GM06990 (cell line): ENCODE measurements around the gene SCARB2.

Experiments used
- DNase-seq: peaks from one replicate; pipeline ENCODE4 v3.0.0-alpha.2; 2011; ENCODE audit not compliant: insufficient read length; ENCODE audit errors: extremely low read depth
- H3K27me3 ChIP-seq: replicated peaks from 2 replicates; pipeline ENCODE4 v1.6.0; 2011; ENCODE audit warnings: low read length; ENCODE audit not compliant: control insufficient read depth, insufficient read depth
- H3K36me3 ChIP-seq: 2 replicates; pipeline ENCODE4 v1.5.1; 2011; ENCODE audit warnings: low read length; ENCODE audit not compliant: control insufficient read depth, insufficient read depth
- H3K4me3 ChIP-seq: replicated peaks from 2 replicates; pipeline ENCODE4 v1.5.1; 2011; ENCODE audit warnings: low read depth, mild to moderate bottlenecking, control low read depth, low read length
- TF ChIP-seq, protein P1 (sequence below): IDR thresholded peaks from 2 replicates; pipeline ENCODE4 v1.5.1; 2011; ENCODE audit warnings: low read length, control low read depth, mild to moderate bottlenecking, inconsistent platforms; ENCODE audit not compliant: insufficient read depth, poor library complexity, severe bottlenecking

Gene SCARB2

DNA sequence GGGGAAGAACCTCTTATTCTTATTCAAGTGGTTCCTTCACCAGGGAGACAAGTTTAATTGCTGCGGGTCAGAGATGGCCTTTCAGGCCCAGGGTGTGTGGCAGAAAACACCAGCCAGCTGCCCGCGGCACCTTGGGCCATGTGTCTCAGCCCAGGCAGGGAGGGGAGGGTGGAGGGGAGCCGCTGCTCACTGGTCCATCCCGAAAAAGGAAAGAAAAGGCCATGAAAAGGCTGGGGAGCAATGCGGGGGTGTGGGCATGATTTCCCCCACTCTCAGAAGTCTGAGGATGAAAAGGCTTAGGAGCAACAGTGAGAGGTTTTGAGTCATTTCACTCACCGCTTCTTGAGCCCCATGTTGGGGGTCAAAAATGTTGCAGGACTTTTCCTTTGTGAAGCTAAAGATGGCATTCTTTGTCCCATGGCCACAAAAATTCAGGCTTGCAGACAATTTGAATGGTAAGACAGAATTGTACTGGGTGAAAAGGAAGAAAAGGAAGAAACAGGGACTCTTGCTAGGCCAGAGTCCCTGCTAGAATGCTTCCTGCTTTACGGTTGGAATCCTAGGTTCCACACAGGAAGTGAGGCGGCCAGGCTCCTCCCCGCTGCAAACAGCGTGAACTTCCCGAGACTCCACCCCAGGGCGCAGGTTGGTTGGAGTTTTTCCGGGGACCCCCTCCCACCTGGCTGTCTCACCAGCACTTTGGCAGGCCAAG, 20.5 kb upstream of the SCARB2 start:
- no peaks in the 10 kb centered on the region for H3K27me3 ChIP-seq
- H3K36me3 ChIP-seq, result no peaks in the 10 kb centered on the region
- TF ChIP-seq, protein P1, sequence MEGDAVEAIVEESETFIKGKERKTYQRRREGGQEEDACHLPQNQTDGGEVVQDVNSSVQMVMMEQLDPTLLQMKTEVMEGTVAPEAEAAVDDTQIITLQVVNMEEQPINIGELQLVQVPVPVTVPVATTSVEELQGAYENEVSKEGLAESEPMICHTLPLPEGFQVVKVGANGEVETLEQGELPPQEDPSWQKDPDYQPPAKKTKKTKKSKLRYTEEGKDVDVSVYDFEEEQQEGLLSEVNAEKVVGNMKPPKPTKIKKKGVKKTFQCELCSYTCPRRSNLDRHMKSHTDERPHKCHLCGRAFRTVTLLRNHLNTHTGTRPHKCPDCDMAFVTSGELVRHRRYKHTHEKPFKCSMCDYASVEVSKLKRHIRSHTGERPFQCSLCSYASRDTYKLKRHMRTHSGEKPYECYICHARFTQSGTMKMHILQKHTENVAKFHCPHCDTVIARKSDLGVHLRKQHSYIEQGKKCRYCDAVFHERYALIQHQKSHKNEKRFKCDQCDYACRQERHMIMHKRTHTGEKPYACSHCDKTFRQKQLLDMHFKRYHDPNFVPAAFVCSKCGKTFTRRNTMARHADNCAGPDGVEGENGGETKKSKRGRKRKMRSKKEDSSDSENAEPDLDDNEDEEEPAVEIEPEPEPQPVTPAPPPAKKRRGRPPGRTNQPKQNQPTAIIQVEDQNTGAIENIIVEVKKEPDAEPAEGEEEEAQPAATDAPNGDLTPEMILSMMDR, result no peak
- H3K4me3 ChIP-seq, result no peak overlapping the region
- no peak for DNase-seq

DNA sequence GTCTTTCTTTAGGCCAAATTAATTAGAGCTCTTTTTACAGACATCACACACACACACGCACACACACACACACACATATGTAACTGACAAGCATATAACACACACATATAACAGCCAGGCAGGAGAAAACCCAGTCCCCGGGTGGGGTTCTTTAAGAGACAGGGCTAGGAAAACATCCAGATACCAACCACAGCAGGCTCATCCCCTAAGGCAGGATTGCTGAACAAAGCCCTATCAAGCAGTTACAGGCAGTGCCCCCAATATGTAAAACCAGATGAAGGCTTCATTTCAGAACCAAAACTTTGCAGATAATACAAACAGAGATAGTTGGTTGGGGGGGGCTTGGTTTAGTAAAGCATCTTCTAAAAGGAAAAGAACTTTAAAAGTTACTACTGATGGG, 19.9 kb upstream of the SCARB2 start:
- Histone ChIP-seq H3K36me3 (no peaks in the 10 kb centered on the region), H3K4me3 (no peak overlapping the region), H3K27me3 (no peaks in the 10 kb centered on the region)
- TF ChIP-seq, protein P1, result no peak
- no peak for DNase-seq

DNA sequence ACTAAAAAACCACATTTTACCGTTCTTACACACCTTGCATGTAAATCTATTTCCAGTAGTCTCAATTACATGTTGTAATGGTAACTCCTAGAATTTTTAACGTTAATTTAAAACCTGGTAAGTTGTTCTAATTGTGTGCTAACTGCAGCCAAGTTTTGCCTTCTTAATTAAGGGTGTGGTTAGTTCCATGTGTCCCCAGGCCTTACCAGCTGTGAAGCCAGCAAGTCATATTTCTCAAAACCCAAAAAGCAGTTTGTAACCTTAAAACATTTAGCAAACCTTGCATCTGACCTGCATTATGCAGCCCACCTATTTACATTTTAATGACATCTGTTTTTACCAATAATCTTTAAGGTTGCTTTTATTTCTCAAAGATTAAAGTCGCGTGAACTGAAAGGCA, 19.5 kb upstream of the SCARB2 start:
- DNase-seq, result no peak

DNA sequence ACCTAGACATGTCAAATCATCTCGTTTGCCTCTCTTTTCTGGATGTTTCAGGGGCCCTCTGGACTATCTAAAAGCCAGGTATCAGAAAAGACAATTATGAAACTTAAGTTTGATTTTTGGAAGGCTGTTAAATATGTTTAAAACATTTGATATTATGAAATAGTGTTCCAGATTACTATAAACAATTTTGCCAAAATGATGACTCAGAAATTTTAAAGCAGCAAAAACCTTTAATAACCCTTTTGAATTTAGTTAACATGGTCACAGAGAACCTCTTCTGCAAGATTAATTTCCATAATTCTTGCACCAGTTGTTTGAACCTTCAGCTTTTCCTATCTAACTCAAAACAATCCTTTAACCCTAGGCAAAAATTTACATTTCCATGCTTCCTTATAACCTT, 19.1 kb upstream of the SCARB2 start:
- DNase-seq, result no peak
- Histone ChIP-seq H3K4me3 (no peak overlapping the region), H3K27me3 (no peaks in the 10 kb centered on the region), H3K36me3 (no peaks in the 10 kb centered on the region)
- TF ChIP-seq, protein P1, result no peak

More for the DNA sequence above, 19.5 kb upstream of the SCARB2 start:
- Histone ChIP-seq H3K36me3 (no peaks in the 10 kb centered on the region), H3K27me3 (no peaks in the 10 kb centered on the region), H3K4me3 (no peak overlapping the region)
- TF ChIP-seq, protein P1, result no peak

DNA sequence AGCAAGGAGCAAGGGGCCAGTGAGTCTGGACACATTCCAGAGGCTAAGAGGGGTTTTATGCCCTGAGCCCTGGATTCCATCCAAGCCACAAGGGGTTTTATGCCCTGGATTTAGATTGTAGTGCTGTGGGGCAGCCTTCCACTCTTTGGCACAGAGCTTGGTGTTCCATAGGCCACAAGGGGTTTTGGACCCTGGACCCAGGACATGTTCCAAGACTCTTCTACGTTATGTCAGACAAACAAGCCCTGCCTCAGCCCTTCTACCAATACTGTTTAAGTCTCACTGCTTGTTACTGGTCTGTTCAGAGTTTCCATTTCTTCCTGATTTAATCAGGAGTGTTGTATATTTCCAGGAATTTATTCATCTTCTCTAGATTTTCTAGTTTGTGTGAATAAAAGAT, 12.8 kb upstream of the SCARB2 start:
- Histone ChIP-seq H3K4me3 (no peak overlapping the region), H3K36me3 (no peaks in the 10 kb centered on the region), H3K27me3 (no peaks in the 10 kb centered on the region)
- DNase-seq, result no peak
- TF ChIP-seq, protein P1, result no peak

DNA sequence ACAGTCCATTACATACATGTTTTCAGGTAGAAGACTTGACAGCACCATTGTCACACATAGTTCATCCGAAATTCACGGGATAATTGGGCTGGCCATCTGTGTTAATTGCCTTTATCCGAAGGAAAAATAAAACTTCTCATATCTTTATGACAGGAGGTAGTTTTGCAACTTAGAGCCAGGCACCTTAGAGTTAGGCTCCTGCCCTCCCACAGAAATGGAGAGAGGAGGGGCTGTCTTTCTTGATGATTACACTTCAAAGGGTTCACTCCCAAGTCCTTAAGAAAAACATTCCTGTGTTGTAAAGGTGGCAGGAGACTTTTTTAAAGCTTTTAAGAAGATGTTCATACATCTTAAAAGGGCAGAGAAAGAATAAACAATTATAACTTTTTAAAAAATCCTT, 10.5 kb upstream of the SCARB2 start:
- Histone ChIP-seq H3K4me3 (no peak overlapping the region), H3K36me3 (no peaks in the 10 kb centered on the region), H3K27me3 (no peaks in the 10 kb centered on the region)
- TF ChIP-seq, protein P1, result no peak
- DNase-seq, result no peak
